Left kidney (tissue), 2 donors: ENCODE results near the gene ERGIC1. TPM values are rescaled to one million over a fixed set of nuclear protein-coding genes. Genes with fewer than 3 reads are reported as not detected.

Experiments used
- DNase-seq: peaks from one replicate; pipeline ENCODE4 v3.0.0-alpha.2; 2013
- polyA plus RNA-seq: library from polyadenylated mRNA; unstranded; fragments of 120-200 nt; gene quantifications from one replicate; pipeline ENCODE4 v1.2.1, GENCODE V29; 2013; ENCODE audit not compliant: insufficient read length

Gene ERGIC1
- polyA plus RNA-seq, 1 donor, result 122 TPM

DNA sequence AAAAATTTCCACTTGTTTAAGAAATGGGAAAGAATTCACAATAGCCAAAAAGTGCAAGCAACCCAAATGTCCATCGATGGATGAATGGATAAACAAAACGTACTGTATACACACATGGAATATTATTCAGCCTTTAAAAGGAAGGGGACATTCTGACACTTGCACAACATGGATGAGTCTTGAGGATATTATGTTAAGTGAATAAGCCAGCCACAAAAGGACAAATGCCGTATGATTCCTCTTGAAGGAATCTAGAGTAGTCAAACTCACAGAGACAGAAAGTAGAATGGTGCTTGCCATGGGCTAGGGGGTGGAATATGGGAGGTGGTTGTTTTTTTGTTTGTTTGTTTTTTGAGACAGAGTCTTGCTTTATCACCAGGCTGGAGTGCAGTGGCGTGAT lies 145.7 kb downstream of the ERGIC1 start:
- DNase-seq, result no peak

DNA sequence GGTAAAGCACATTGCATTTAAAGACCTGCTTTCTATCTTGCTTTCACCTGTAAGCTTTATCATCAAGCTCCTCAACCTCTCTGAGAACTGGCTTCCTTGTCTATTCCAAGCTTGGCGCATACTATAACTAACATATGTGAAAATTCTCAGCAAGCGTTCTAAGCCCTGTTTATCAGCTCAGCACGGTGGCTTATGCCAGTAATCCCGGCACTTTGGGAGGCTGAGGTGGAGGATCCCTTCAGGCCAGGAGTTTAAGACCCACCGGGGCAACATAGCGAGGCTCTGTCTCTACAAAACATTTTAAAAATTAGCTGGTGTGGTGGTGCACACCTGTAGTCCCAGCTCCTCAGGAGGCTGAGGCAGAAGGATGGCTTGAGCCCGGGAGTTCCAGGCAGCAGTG lies 147.9 kb downstream of the ERGIC1 start:
- no peak for DNase-seq

DNA sequence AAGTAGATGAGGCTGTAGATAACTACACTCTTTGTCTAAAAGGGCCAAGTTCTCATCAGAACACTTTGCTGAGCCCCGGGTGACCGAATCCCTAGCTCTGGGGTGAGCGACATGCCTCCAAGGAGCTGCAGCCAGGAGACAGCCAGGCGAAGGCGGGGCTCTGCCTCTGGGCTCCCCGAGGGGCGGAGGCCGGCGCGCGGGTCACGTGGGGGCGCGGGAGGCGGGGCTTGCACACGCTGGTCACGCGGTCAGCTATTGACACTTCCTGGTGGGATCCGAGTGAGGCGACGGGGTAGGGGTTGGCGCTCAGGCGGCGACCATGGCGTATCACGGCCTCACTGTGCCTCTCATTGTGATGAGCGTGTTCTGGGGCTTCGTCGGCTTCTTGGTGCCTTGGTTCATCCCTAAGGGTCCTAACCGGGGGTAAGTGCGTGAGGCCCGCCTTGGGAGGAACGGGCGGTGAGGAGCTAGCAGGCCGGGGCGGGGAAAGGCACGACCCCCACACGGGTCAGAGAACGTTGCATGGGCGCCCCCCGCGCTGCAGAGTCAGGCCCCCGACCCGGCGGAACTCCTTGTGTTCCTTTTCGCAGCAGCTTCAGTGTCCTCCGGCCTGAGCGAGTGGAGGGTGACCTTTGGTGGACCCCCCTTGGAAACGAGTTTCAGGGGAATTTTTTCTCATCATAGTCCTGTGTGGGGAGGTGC lies 149.6 kb downstream of the ERGIC1 start, which contains the start of gene ATP6V0E1:
Gene ATP6V0E1, plus strand, starts transcription at position 230 of the 702 bp plus-strand sequence. Its CDS starts 90 bp downstream, at position 320.
- peak; percentile 91 for DNase-seq

GRCh38 chr5:172984244-172984953 lies 150.3 kb downstream of the ERGIC1 start:
- DNase-seq, result peak; percentile 74

GRCh38 chr5:172985596-172985995 lies 151.5 kb downstream of the ERGIC1 start:
- no peak for DNase-seq

- no peak for DNase-seq
Observed at GRCh38 chr5:172988276-172988675, 154.2 kb downstream of the ERGIC1 start.

DNA sequence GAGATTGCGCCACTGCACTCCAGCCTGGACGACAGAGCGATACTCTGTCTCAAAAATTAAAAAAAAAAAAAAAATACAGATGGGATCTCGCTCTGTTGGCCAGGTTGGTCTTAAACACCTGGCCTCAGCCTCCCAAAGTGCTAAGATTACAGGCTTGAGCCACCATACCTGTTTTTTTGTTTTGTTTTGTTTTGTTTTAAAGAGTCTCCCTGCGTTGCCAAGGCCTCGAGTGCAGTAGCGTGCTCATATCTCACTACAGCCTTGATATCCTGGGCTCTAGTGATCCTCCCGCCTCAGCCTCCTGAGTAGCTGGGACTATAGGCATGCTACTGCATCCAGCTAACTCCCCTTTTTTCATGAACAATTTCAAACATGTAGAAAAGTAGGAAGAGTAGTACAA lies 156.7 kb downstream of the ERGIC1 start:
- DNase-seq, result no peak

DNA sequence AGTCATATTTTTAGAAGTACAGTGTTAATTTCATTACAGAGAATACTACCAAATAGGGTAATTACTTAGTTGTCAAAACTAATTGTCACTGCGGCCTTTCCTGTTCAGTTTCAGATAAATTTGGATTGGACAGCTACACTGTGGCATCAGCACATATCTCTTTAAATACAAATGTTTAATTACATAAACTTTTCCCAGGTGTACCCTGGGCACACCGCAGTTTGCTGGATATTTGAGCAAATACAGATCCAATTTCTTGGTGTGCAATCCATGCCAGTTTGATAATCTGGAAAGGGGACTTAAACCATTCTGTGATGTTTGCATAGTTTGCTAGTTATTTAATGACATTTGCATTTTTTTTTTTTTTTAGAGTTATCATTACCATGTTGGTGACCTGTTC lies 160.4 kb downstream of the ERGIC1 start:
- no peak for DNase-seq

- no peak for DNase-seq
Observed at GRCh38 chr5:172999372-172999973, 165.4 kb downstream of the ERGIC1 start.

- no peak for DNase-seq
Observed at GRCh38 chr5:172999974-173000373, 165.9 kb downstream of the ERGIC1 start.

- DNase-seq, result no peak
Observed at GRCh38 chr5:173001229-173001841, 167.3 kb downstream of the ERGIC1 start.

Other genes with a start within 250 kb of the ERGIC1 start
- 14.8 TPM for gene NEURL1B, start 193.0 kb upstream of the ERGIC1 start, polyA plus RNA-seq
- gene DUSP1, start 63.1 kb upstream of the ERGIC1 start, polyA plus RNA-seq, result 59.3 TPM
- 56.8 TPM for gene RPL26L1, start 125.2 kb downstream of the ERGIC1 start, polyA plus RNA-seq
- gene ATP6V0E1, start 149.5 kb downstream of the ERGIC1 start, polyA plus RNA-seq, result 205 TPM
- gene CREBRF, start 222.1 kb downstream of the ERGIC1 start, polyA plus RNA-seq, result 21.8 TPM